ENCODE results near the gene TEAD2. TPM values are rescaled to one million over a fixed set of nuclear protein-coding genes. Genes with fewer than 3 reads are reported as not detected.
"Not testable (repeated sequence)": the region's sequence is repeated elsewhere in the genome, so short reads cannot be mapped to it uniquely, and the experiment has no call there.

TEAD2 gene
- total and polyA plus RNA-seq, 4 donors: 21.9 to 40.0 (median 31.5) TPM

- no peak overlapping the region for H3K9ac ChIP-seq (ENCODE audit: insufficient read depth in 1 of 2, low read length in 2 of 2)
- no peaks in the 10 kb centered on the region for H3K36me3 ChIP-seq (ENCODE audit: control insufficient read depth in 4 of 4, insufficient read depth in 4 of 4, low read length in 4 of 4)
- H3K27ac ChIP-seq (ENCODE audit: low read depth in 1 of 2, low read length in 1 of 2): no peak overlapping the region
- TF ChIP-seq CTCF (IDR thresholded peaks at IDR 0.05; ENCODE audit: control extremely low read depth, extremely low read depth): no peak
- H3K4me1 ChIP-seq (ENCODE audit: control insufficient read depth in 5 of 5, insufficient read depth in 5 of 5, low read length in 5 of 5): no peaks in the 10 kb centered on the region
- no peak for ATAC-seq (ENCODE audit: insufficient read depth, low FRiP score)
- DNase-seq: no peak
- H3K27me3 ChIP-seq (ENCODE audit: control insufficient read depth in 3 of 3, insufficient read depth in 3 of 3, low read length in 2 of 3): no peaks in the 10 kb centered on the region
- H3K4me3 ChIP-seq: no peak overlapping the region
- peaks cover 0 to 3% (median 2%) of the 10 kb centered on the region in 4 donors for H3K9me3 ChIP-seq (ENCODE audit: control insufficient read depth in 4 of 4, insufficient read depth in 3 of 4, low read length in 3 of 4)
Observed at GRCh38 chr19:49316284-49316683, 45.9 kb downstream of the TEAD2 start.

- H3K36me3 ChIP-seq (ENCODE audit: control insufficient read depth in 4 of 4, insufficient read depth in 4 of 4, low read length in 4 of 4): peaks cover 0 to 9% (median 3%) of the 10 kb centered on the region in 4 donors
- no peaks in the 10 kb centered on the region for H3K27me3 ChIP-seq (ENCODE audit: control insufficient read depth in 3 of 3, insufficient read depth in 3 of 3, low read length in 2 of 3)
- ATAC-seq (ENCODE audit: insufficient read depth, low FRiP score) (no peak), DNase-seq (no peak)
- no peak for TF ChIP-seq CTCF (IDR thresholded peaks at IDR 0.05; ENCODE audit: control extremely low read depth, extremely low read depth)
- no peaks in the 10 kb centered on the region for H3K4me1 ChIP-seq (ENCODE audit: control insufficient read depth in 5 of 5, insufficient read depth in 5 of 5, low read length in 5 of 5)
- H3K27ac ChIP-seq (ENCODE audit: low read depth in 1 of 2, low read length in 1 of 2): no peak overlapping the region
- no peak overlapping the region for H3K9ac ChIP-seq (ENCODE audit: insufficient read depth in 1 of 2, low read length in 2 of 2)
- peaks cover 0 to 3% (median 2%) of the 10 kb centered on the region in 4 donors for H3K9me3 ChIP-seq (ENCODE audit: control insufficient read depth in 4 of 4, insufficient read depth in 3 of 4, low read length in 3 of 4)
- WGBS, 2 donors: 91 to 96% methylated on average over 1 of the region's 1 CpG
- H3K4me3 ChIP-seq: no peak overlapping the region
Observed at GRCh38 chr19:49315111-49315510, 47.1 kb downstream of the TEAD2 start.

- 91 to 93% methylated on average over 6 of the region's 6 CpGs for WGBS, 2 donors
- Histone ChIP-seq H3K36me3 (ENCODE audit: control insufficient read depth in 4 of 4, insufficient read depth in 4 of 4, low read length in 4 of 4) (peaks cover 0 to 10% (median 3%) of the 10 kb centered on the region in 4 donors), H3K27me3 (ENCODE audit: control insufficient read depth in 3 of 3, insufficient read depth in 3 of 3, low read length in 2 of 3) (no peaks in the 10 kb centered on the region), H3K27ac (ENCODE audit: low read depth in 1 of 2, low read length in 1 of 2) (no peak overlapping the region), H3K9me3 (ENCODE audit: control insufficient read depth in 4 of 4, insufficient read depth in 3 of 4, low read length in 3 of 4) (no peaks in the 10 kb centered on the region), H3K4me1 (ENCODE audit: control insufficient read depth in 5 of 5, insufficient read depth in 5 of 5, low read length in 5 of 5) (no peaks in the 10 kb centered on the region), H3K9ac (ENCODE audit: insufficient read depth in 1 of 2, low read length in 2 of 2) (no peak overlapping the region), H3K4me3 (no peak overlapping the region)
- no peak for TF ChIP-seq CTCF (IDR thresholded peaks at IDR 0.05; ENCODE audit: control extremely low read depth, extremely low read depth)
- DNase-seq (no peak), ATAC-seq (ENCODE audit: insufficient read depth, low FRiP score) (no peak)
Observed at GRCh38 chr19:49309087-49309486, 53.1 kb downstream of the TEAD2 start.

GRCh38 chr19:49306734-49307133 lies 55.5 kb downstream of the TEAD2 start:
- WGBS, 2 donors: 78 to 79% methylated on average over 7 of the region's 7 CpGs
- DNase-seq; H3K27me3 ChIP-seq (ENCODE audit: control insufficient read depth in 3 of 3, insufficient read depth in 3 of 3, low read length in 2 of 3); H3K4me1 ChIP-seq (ENCODE audit: control insufficient read depth in 5 of 5, insufficient read depth in 5 of 5, low read length in 5 of 5); H3K4me3 ChIP-seq; H3K9me3 ChIP-seq (ENCODE audit: control insufficient read depth in 4 of 4, insufficient read depth in 3 of 4, low read length in 3 of 4); H3K9ac ChIP-seq (ENCODE audit: insufficient read depth in 1 of 2, low read length in 2 of 2); ATAC-seq (ENCODE audit: insufficient read depth, low FRiP score); H3K27ac ChIP-seq (ENCODE audit: low read depth in 1 of 2, low read length in 1 of 2): not testable (repeated sequence)
- H3K36me3 ChIP-seq (ENCODE audit: control insufficient read depth in 4 of 4, insufficient read depth in 4 of 4, low read length in 4 of 4): peaks cover 0 to 10% (median 3%) of the 10 kb centered on the region in 4 donors
